ENCODE results near the gene CEP63. TPM values are rescaled to one million over a fixed set of nuclear protein-coding genes. Genes with fewer than 3 reads are reported as not detected.

The CEP63 gene
- total and polyA plus RNA-seq, 9 of the 15 experiments (the other 6 are each of a cell fraction or from before 2014, with no cell fraction given): 5.1 to 17.8 (median 10.6) TPM

DNA sequence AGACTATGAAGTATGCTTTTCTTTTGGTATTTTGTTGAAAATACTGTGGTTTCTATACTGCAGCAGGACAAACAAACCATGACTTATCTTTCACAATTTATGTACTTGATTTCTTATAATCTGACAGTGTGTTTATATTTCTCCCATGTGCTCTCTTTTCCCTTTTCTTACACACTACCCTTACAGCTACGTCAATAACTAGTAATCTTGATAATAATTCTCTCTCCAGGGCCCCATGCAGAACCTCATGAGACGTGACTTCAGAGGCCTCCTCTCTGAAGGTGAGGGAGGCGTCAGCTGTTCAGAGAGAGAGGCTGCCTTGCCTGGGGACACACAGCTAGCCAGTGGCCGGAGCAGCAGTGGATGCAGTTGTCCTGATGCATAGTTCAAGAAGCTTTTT lies 129.1 kb downstream of the CEP63 start (continued):
- no peak for TF ChIP-seq POLR2AphosphoS2 (IDR thresholded peaks at IDR 0.05; ENCODE audit: low read length)

DNA sequence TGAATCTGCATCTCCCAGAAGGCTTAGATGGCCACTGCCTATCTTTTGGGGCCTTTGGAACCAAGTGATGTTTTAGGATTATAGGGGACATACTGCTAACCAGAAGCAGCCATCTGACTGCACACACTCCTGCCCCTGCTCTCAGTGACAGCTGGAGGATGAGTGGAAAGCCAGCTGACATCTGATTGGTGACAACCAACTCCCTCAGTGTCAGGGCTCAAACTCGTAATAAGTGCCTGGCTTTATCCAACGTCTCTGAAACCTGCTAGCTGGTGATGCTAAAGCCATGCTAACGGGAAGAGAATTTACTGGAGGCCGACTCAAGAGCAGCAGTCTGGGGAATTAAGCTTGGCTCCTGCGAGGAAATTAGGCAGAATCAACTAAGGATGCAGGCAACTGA lies 129.9 kb downstream of the CEP63 start:
- H3K9me3 ChIP-seq (replicated peaks; ENCODE audit: control insufficient read depth, insufficient read depth, low read depth, low read length): no peaks in the 10 kb centered on the region
- no peak overlapping the region for H3K4me3 ChIP-seq
- H2AFZ ChIP-seq (ENCODE audit: low read depth, low read length): no peak overlapping the region
- FAIRE-seq (no peak), DNase-seq (ENCODE audit: extremely low read depth in 1 of 4, low spot score in 3 of 4) (no peak), ATAC-seq (no peak)
- H3K4me1 ChIP-seq (replicated peaks in 1 of 2; ENCODE audit: control insufficient read depth in 2 of 2, insufficient read depth in 2 of 2, low read length in 2 of 2): no peaks in the 10 kb centered on the region
- TF ChIP-seq EZH2 (IDR thresholded peaks at IDR 0.05; ENCODE audit: borderline replicate concordance, low read depth, low read length): no peak
- TF ChIP-seq, protein P1, sequence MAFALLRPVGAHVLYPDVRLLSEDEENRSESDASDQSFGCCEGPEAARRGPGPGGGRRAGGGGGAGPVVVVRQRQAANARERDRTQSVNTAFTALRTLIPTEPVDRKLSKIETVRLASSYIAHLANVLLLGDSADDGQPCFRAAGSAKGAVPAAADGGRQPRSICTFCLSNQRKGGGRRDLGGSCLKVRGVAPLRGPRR (CRISPR knock-in tag; IDR thresholded peaks at IDR 0.05): no peak
- no peak for TF ChIP-seq RBM15 (IDR thresholded peaks at IDR 0.05; ENCODE audit: insufficient read depth, low read length)
- no peak for TF ChIP-seq SETDB1 (IDR thresholded peaks at IDR 0.05; ENCODE audit: low read length)
- no peak for TF ChIP-seq PTBP1 (IDR thresholded peaks at IDR 0.05; ENCODE audit: low read depth, low read length)
- no peak for TF ChIP-seq SRF (CRISPR knock-in tag; IDR thresholded peaks at IDR 0.05)
- no peak for TF ChIP-seq CREB1 (IDR thresholded peaks at IDR 0.05)
- TF ChIP-seq CREB1 (CRISPR knock-in tag; IDR thresholded peaks at IDR 0.05): no peak
- H3K9ac ChIP-seq (ENCODE audit: insufficient read depth in 1 of 2, low read depth in 2 of 2, low read length in 2 of 2): no peak overlapping the region
- H3K27ac ChIP-seq (ENCODE audit: extremely low read depth, low read depth, low read length): no peak overlapping the region
- in situ Hi-C loops (cut with MboI): no loop called here
- H4K20me1 ChIP-seq (replicated peaks; ENCODE audit: control insufficient read depth, insufficient read depth, low read length): no peaks in the 10 kb centered on the region
- intact Hi-C loops (cut with micrococcal nuclease): no loop called here
- H3K4me2 ChIP-seq (ENCODE audit: insufficient read depth, low read length): no peak overlapping the region
- no peaks in the 10 kb centered on the region for H3K79me2 ChIP-seq (ENCODE audit: control insufficient read depth, insufficient read depth, low read length)
- POLR2A ChIA-PET: interaction anchor here (0.7 kb wide), 1 partner anchor 268 kb away, joined by 3 read pairs; no protein-coding TSS in a partner anchor
- 0% methylated on average over 4 of the region's 5 CpGs for WGBS (ENCODE audit: insufficient coverage, low coverage, missing lambda C conversion rate)
- no TSS peak for BruUV-seq (replicated peaks)
- CTCF ChIA-PET (ENCODE audit: low intra/inter-chr PET ratio): no interaction called here
- H3K27me3 ChIP-seq (ENCODE audit: control insufficient read depth in 2 of 2, insufficient read depth in 2 of 2, low read length in 2 of 2): peaks cover 0 to 10% of the 10 kb centered on the region in 2 experiments; a peak in 2 of 5 replicates
- H3K9me1 ChIP-seq (ENCODE audit: control insufficient read depth, insufficient read depth, low read length): no peaks in the 10 kb centered on the region
- no peaks in the 10 kb centered on the region for H3K36me3 ChIP-seq (ENCODE audit: control insufficient read depth, insufficient read depth, low read length)
